Stimulated activated naive B cell treated with anti-CD40 and anti-IgM and Interleukin-4, amounts not matched to agents 10 μg/mL and 1 μg/mL and 100 μg/mL, for 72 hours (primary cell): ENCODE measurements around the gene NRCAM.

Experiments used
- ATAC-seq, 2 donors: fragments of 150-1000 bp; cut with Tn5 transposase; replicated peaks; 2 replicates each; pipeline ENCODE4 v1.10.0; 2021; ENCODE audit warnings: moderate library complexity in 1 of 2
- DNase-seq: peaks from one replicate; pipeline ENCODE4 v3.0.0; 2021
- H3K27ac Mint-ChIP-seq: one replicate; pipeline ENCODE4 v1.8.0; 2022; ENCODE audit warnings: mild to moderate bottlenecking, mixed read lengths
- H3K27me3 Mint-ChIP-seq, 2 donors: one replicate each; pipeline ENCODE4 v1.8.0; 2022; ENCODE audit warnings: mixed read lengths in 2 of 2
- H3K36me3 Mint-ChIP-seq, 2 donors: one replicate each; pipeline ENCODE4 v1.8.0; 2022; ENCODE audit warnings: mixed read lengths in 2 of 2, mild to moderate bottlenecking in 1 of 2
- H3K4me1 Mint-ChIP-seq, 2 donors: one replicate each; pipeline ENCODE4 v1.8.0; 2022; ENCODE audit warnings: mixed read lengths in 2 of 2, mild to moderate bottlenecking in 1 of 2
- H3K4me3 Mint-ChIP-seq, 2 donors: one replicate each; pipeline ENCODE4 v1.8.0; 2022; ENCODE audit warnings: mild to moderate bottlenecking in 2 of 2, mixed read lengths in 2 of 2, moderate library complexity in 1 of 2
- H3K9me3 Mint-ChIP-seq, 2 donors: one replicate each; pipeline ENCODE4 v1.8.0; 2022; ENCODE audit warnings: mixed read lengths in 2 of 2, mild to moderate bottlenecking in 1 of 2

The NRCAM gene

GRCh38 chr7:108322925-108323832, 133.1 kb downstream of the NRCAM start:
- no peak for DNase-seq
- Mint-ChIP-seq H3K4me3 (no peak overlapping the region), H3K36me3 (no peaks in the 10 kb centered on the region), H3K9me3 (no peaks in the 10 kb centered on the region), H3K27me3 (no peaks in the 10 kb centered on the region), H3K4me1 (peaks cover 4 to 5% of the 10 kb centered on the region in 2 donors), H3K27ac (no peak overlapping the region)
- ATAC-seq = no peak

GRCh38 chr7:108322046-108322445, 134.2 kb downstream of the NRCAM start:
- DNase-seq (no peak), ATAC-seq (no peak)
- no peaks in the 10 kb centered on the region for H3K9me3 Mint-ChIP-seq
- H3K27me3 Mint-ChIP-seq = peaks cover 6 to 7% of the 10 kb centered on the region in 2 donors
- no peaks in the 10 kb centered on the region for H3K36me3 Mint-ChIP-seq
- no peak overlapping the region for H3K4me3 Mint-ChIP-seq
- no peak overlapping the region for H3K27ac Mint-ChIP-seq
- H3K4me1 Mint-ChIP-seq = no peaks in the 10 kb centered on the region

GRCh38 chr7:108321359-108321758, 134.9 kb downstream of the NRCAM start:
- H3K4me3 Mint-ChIP-seq = no peak overlapping the region

GRCh38 chr7:108316708-108317107, 139.5 kb downstream of the NRCAM start:
- ATAC-seq = no peak
- DNase-seq = no peak
- H3K9me3 Mint-ChIP-seq = no peaks in the 10 kb centered on the region
- no peaks in the 10 kb centered on the region for H3K36me3 Mint-ChIP-seq
- H3K4me1 Mint-ChIP-seq = peaks cover 3 to 4% of the 10 kb centered on the region in 2 donors
- H3K27me3 Mint-ChIP-seq = peaks cover 6 to 7% of the 10 kb centered on the region in 2 donors
- H3K4me3 Mint-ChIP-seq = no peak overlapping the region
- H3K27ac Mint-ChIP-seq = no peak overlapping the region

More at GRCh38 chr7:108321359-108321758, 134.9 kb downstream of the NRCAM start:
- Mint-ChIP-seq H3K27ac (no peak overlapping the region), H3K9me3 (no peaks in the 10 kb centered on the region), H3K27me3 (peaks cover 6 to 7% of the 10 kb centered on the region in 2 donors), H3K4me1 (no peaks in the 10 kb centered on the region), H3K36me3 (no peaks in the 10 kb centered on the region)
- DNase-seq (no peak), ATAC-seq (no peak)

GRCh38 chr7:108314551-108314950, 141.7 kb downstream of the NRCAM start:
- DNase-seq = no peak

GRCh38 chr7:108314049-108314448, 142.2 kb downstream of the NRCAM start:
- H3K27me3 Mint-ChIP-seq = peaks cover 6 to 7% of the 10 kb centered on the region in 2 donors
- no peaks in the 10 kb centered on the region for H3K36me3 Mint-ChIP-seq
- H3K4me3 Mint-ChIP-seq = no peak overlapping the region
- peaks cover 5 to 7% of the 10 kb centered on the region in 2 donors for H3K4me1 Mint-ChIP-seq
- no peak for DNase-seq
- H3K27ac Mint-ChIP-seq = no peak overlapping the region
- H3K9me3 Mint-ChIP-seq = no peaks in the 10 kb centered on the region
- no peak for ATAC-seq

More at GRCh38 chr7:108314551-108314950, 141.7 kb downstream of the NRCAM start:
- no peaks in the 10 kb centered on the region for H3K36me3 Mint-ChIP-seq
- no peaks in the 10 kb centered on the region for H3K9me3 Mint-ChIP-seq
- H3K27me3 Mint-ChIP-seq = peaks cover 6 to 7% of the 10 kb centered on the region in 2 donors
- H3K27ac Mint-ChIP-seq = no peak overlapping the region
- no peak overlapping the region for H3K4me3 Mint-ChIP-seq
- H3K4me1 Mint-ChIP-seq = peaks cover 5 to 7% of the 10 kb centered on the region in 2 donors
- ATAC-seq = no peak

- ATAC-seq (no peak), DNase-seq (no peak)
- Mint-ChIP-seq H3K9me3 (no peaks in the 10 kb centered on the region), H3K27me3 (peaks cover 6 to 7% of the 10 kb centered on the region in 2 donors), H3K4me3 (no peak overlapping the region), H3K27ac (no peak overlapping the region), H3K4me1 (peaks cover 12 to 13% of the 10 kb centered on the region in 2 donors), H3K36me3 (no peaks in the 10 kb centered on the region)
These were observed 143.2 kb downstream of the NRCAM start for GRCh38 chr7:108313086-108313485.

- Mint-ChIP-seq H3K27ac (no peak overlapping the region), H3K9me3 (no peaks in the 10 kb centered on the region), H3K27me3 (no peaks in the 10 kb centered on the region), H3K4me1 (peaks cover 12 to 13% of the 10 kb centered on the region in 2 donors), H3K4me3 (no peak overlapping the region), H3K36me3 (no peaks in the 10 kb centered on the region)
- ATAC-seq (peak; percentile 54 to 72), DNase-seq (no peak)
These were observed 144.6 kb downstream of the NRCAM start for GRCh38 chr7:108311446-108312168.

GRCh38 chr7:108310351-108310750, 145.9 kb downstream of the NRCAM start:
- Mint-ChIP-seq H3K4me1 (peaks cover 12 to 13% of the 10 kb centered on the region in 2 donors), H3K27me3 (peaks cover 0 to 3% of the 10 kb centered on the region in 2 donors), H3K4me3 (no peak overlapping the region), H3K36me3 (no peaks in the 10 kb centered on the region), H3K27ac (no peak overlapping the region), H3K9me3 (no peaks in the 10 kb centered on the region)
- DNase-seq = no peak
- no peak for ATAC-seq

GRCh38 chr7:108308903-108309302, 147.3 kb downstream of the NRCAM start:
- DNase-seq = no peak
- peak; percentile 76 to 90 for ATAC-seq
- Mint-ChIP-seq H3K36me3 (no peaks in the 10 kb centered on the region), H3K27ac (no peak overlapping the region), H3K27me3 (peaks cover 0 to 4% of the 10 kb centered on the region in 2 donors), H3K9me3 (no peaks in the 10 kb centered on the region), H3K4me3 (peak overlapping the region in 1 of 2 donors; percentile 39), H3K4me1 (peaks cover 12 to 13% of the 10 kb centered on the region in 2 donors)

- H3K9me3 Mint-ChIP-seq = no peaks in the 10 kb centered on the region
- peaks cover 3 to 8% of the 10 kb centered on the region in 2 donors for H3K27me3 Mint-ChIP-seq
- peaks cover 12 to 13% of the 10 kb centered on the region in 2 donors for H3K4me1 Mint-ChIP-seq
- ATAC-seq (no peak), DNase-seq (no peak)
- no peak overlapping the region for H3K4me3 Mint-ChIP-seq
- H3K36me3 Mint-ChIP-seq = no peaks in the 10 kb centered on the region
- no peak overlapping the region for H3K27ac Mint-ChIP-seq
These were observed 148.0 kb downstream of the NRCAM start for GRCh38 chr7:108308276-108308675.

- Mint-ChIP-seq H3K27me3 (peaks cover 6 to 10% of the 10 kb centered on the region in 2 donors), H3K36me3 (no peaks in the 10 kb centered on the region), H3K27ac (no peak overlapping the region), H3K4me3 (no peak overlapping the region), H3K4me1 (peaks cover 12 to 13% of the 10 kb centered on the region in 2 donors), H3K9me3 (no peaks in the 10 kb centered on the region)
- DNase-seq (no peak), ATAC-seq (no peak)
These were observed 148.6 kb downstream of the NRCAM start for GRCh38 chr7:108307595-108307994.

GRCh38 chr7:108307194-108307593, 149.0 kb downstream of the NRCAM start:
- H3K27ac Mint-ChIP-seq = no peak overlapping the region
- no peak overlapping the region for H3K4me3 Mint-ChIP-seq
- ATAC-seq = no peak
- peaks cover 6 to 10% of the 10 kb centered on the region in 2 donors for H3K27me3 Mint-ChIP-seq
- H3K9me3 Mint-ChIP-seq = no peaks in the 10 kb centered on the region
- no peaks in the 10 kb centered on the region for H3K36me3 Mint-ChIP-seq
- H3K4me1 Mint-ChIP-seq = peaks cover 12 to 13% of the 10 kb centered on the region in 2 donors
- no peak for DNase-seq

GRCh38 chr7:108303332-108303731, 152.9 kb downstream of the NRCAM start:
- Mint-ChIP-seq H3K27ac (no peak overlapping the region), H3K9me3 (no peaks in the 10 kb centered on the region), H3K4me1 (peaks cover under 1 to 3% of the 10 kb centered on the region in 2 donors), H3K27me3 (peaks cover 6 to 18% of the 10 kb centered on the region in 2 donors), H3K4me3 (no peak overlapping the region), H3K36me3 (no peaks in the 10 kb centered on the region)
- no peak for ATAC-seq
- DNase-seq = no peak
